ENCODE data around the gene GLIS1.
"Not testable (repeated sequence)": the region's sequence is repeated elsewhere in the genome, so short reads cannot be mapped to it uniquely, and the experiment has no call there.

Gene GLIS1

GRCh38 chr1:53574621-53575020 lies 164.3 kb downstream of the GLIS1 start:
- no peak for DNase-seq

- DNase-seq = no peak
These were observed 165.0 kb downstream of the GLIS1 start for GRCh38 chr1:53573931-53574330.

DNA sequence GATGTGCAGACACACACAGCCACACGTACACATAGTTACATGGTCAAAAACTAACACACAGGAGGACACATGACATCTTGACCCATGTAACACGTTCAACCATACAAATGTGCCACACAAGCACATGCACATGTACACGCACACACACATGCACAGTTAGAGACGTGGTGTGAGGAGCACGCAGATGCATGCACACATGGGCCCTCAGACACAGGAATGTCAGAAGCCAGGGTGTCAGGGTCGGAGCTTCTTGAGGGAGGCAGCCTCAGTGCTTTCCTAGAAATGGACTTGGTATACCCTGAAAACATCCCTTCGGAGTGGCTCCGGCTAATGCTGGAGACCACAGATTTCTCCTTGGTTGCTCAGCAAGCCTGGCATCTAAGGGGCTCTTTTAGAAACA lies 165.4 kb downstream of the GLIS1 start:
- DNase-seq = no peak

DNA sequence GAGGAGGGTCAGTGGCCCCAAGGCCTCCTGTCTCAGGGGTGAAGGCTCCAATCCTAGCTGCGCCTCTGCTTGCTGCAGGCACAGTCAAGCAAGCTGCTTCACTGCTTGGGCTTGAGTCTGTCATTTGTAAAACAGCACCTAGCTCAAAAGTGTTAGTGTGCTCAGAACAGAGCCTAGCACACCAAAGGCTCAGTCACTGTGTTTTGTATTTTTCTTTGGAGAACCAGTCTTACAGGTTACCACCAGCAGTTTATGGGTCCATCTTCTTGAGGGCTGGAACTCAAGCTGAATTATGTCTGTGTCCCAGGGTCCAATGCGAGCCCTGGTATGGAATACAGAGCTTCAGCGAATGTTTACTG lies 166.2 kb downstream of the GLIS1 start:
- no peak for DNase-seq

DNA sequence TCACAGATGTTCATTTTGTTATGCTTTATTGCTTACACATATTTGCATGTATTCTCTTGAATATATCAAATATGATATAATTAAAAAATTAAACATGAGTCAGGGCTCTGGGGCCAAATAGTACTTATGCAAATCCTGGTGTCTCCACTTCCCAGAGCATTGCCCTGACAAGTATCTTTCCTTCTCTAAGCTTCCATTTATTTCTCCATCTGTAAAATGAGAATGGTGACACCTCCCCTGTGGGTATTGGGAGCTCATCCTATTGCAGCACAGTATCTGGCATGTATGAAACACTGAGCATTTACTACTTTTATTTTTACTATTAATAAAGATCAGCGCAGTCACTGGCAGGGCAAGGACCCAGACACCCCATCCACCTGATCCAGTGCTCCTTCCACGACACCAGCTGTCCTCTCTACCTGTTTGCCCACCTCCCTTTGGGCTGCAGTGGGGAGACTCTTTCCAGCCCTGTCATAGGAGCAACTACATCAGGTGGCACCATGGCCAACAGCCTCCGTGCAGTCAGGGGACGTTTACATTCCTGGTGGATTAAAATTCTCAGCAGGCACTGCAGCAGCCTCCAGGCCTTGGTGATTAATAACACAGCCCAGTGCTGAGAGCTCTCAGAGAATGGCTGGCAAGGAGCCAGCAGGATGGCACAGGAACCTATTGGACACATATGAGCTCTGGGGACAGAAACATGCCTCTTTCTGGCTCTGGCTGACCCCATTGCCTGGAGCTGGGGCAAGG lies 166.7 kb downstream of the GLIS1 start:
- DNase-seq = peak; percentile 85

- DNase-seq = no peak
These were observed 170.4 kb downstream of the GLIS1 start for GRCh38 chr1:53568540-53568939.

GRCh38 chr1:53567851-53568250 lies 171.1 kb downstream of the GLIS1 start:
- DNase-seq = no peak

DNA sequence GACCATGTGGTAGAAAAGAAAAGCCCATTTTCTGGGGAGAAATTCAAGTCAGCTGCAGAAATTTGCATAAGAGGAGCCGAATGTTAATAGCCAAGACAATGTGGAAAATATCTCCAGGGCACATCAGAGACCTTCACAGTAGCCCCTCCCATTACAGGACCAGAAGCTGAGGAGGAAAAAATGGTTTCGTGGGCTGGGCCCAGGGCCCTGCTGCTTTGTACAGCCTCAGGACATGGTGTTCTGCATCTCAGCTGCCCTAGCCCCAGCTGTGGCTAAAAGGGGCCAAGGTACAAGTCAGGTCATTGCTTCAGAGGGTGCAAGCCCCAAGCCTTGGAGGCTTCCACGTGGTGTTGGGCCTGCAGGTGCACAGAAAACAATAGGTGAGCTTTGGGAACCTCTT lies 171.5 kb downstream of the GLIS1 start:
- DNase-seq = no peak

GRCh38 chr1:53563611-53564010 lies 175.4 kb downstream of the GLIS1 start:
- DNase-seq = no peak

DNA sequence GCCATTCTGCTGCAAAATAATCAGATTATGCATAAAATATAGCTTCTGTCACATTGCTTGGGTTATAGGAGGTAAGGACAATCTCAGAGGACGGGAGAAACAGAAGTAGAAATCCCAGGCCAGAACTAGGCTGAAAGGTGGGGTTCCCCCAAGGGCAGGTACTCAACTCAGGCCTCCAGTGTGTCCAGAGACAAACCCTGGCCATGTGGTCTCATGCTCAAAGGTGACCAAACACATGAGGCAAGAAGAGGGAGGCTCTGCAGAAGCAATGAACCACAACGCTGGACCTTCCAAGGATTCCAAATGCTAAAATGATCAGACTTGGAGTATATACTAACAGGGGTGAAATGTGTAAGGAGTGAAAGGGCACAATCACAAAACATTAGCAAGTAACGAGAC lies 176.0 kb downstream of the GLIS1 start:
- DNase-seq = no peak

DNA sequence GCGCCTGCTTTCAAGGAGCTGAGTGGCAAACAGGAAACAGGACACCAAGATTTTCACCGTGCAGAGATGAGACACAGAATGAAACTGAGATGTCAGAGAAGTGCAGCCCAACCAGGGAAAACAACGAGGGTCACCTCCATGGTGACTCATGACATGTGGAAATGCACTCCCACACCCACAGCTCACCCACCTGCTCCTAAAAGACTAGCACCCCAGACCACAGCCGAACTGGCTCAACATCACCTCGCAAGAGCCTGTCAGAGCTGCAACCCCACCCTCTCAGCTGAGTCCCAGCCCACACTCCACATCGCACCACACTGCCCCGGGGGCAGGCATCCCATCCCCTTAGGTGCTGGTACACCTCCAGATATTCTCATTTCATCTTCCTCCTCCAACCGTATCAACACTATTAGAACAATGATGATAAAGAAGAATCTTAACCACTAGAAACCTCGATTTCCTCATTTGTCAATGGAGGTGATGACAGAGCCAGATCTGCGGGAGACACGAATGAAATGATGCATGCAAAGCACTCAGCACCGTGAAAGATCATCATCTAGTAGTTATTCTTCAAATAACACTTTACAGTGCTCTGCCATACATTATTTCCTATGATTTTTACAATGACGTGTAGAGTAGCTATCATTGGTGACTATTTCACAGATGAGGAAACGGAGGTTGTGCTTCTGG lies 176.5 kb downstream of the GLIS1 start:
- DNase-seq = no peak

- DNase-seq = no peak
These were observed 177.4 kb downstream of the GLIS1 start for GRCh38 chr1:53561503-53562105.

GRCh38 chr1:53560581-53561502 lies 178.1 kb downstream of the GLIS1 start:
- DNase-seq = no peak

GRCh38 chr1:53559854-53560580 lies 178.9 kb downstream of the GLIS1 start:
- no peak for DNase-seq

GRCh38 chr1:53559391-53559815 lies 179.6 kb downstream of the GLIS1 start:
- no peak for DNase-seq

GRCh38 chr1:53558739-53559315 lies 180.1 kb downstream of the GLIS1 start:
- DNase-seq = no peak

DNA sequence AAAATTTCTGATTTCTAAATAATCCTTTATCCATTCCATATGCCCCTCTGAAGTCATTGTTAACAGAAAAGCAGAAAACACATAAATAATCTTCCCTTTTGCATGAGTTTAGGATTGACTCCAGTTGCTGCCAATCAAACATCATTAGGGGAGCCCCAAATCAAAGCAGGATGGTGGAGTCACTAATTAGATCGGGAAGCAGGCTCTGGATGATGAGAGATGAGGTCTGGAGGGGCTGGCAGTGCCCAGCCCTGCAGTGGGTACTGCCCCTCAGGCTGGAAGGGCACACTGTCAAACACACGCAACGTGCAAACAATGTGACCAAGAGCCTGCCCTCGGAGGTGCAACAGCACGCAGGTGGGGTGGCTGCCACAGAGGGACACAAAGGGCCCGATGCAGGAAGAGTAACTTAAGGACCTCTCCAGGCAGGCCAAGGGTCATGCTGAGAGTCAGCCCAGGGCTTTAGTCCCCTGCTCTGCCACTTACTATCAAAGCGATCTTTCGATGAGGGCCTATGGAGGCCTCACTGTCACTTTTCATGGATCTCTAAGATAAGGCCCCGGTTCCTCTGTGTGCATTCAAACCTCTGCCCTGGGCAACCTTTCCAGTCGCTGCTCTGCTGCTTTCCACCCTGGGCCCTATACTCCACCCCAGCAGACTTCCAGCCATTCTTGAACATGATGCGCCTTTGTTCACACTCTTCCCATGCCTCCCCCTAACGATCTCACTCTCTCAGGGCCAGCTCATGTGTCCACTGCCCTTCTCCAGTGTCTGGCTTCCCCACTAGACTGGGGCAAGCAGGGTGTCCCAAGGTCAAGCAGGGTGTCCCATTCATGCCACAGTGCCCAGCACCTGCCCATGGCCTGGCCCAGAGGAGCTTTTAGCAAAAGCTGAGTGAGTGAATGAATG lies 180.9 kb downstream of the GLIS1 start:
- DNase-seq = no peak

DNA sequence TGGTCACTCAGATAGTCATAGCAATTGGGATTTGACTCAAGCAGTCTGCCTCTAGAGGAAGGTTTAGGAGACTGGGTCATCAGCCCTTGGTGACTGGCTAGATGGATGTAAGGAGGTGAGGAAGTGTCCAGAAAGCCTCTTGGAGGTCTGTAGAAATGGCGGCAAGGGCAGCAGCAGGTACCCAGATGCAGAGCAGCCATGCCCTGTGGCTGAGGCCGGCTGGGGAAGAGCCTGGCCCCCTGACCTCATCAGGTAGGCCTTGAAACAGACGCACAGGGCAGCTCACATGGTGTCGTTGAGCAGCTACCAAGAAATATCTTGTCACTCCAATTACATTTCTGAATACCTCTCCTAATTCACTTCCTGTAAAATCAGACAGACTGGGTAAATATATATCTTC lies 181.6 kb downstream of the GLIS1 start:
- DNase-seq = no peak

DNA sequence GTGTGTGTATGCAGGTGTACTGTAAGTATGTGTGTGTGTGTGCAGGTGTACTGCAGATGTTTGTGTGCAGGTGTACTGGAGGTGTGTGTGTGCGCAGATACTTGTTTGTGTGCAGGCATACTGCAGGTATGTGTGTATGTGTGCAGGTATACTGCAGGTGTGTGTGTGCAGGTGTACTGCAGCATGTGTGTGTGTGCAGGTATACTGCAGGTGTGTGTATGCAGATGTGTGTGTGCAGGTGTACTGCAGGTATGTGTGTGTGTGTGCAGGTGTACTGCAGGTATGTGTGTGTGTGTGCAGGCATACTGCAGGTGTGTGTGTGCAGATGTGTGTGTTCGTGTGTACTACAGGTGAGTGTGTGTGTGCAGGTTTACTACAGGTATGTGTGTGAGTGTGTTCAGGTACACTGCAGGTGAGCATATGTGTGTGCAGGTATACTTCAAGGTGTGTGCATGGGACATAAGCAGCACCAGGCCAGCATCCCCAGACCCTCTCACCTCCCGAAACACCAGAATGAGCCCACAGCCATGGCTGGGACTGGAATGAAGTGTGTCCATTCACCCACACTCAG lies 182.2 kb downstream of the GLIS1 start:
- no peak for DNase-seq

- not testable (repeated sequence) for DNase-seq
These were observed 183.2 kb downstream of the GLIS1 start for GRCh38 chr1:53555620-53556326.

All from amniotic stem cell (primary cell).